Measurements from ENCODE around the gene INCA1.

INCA1 gene

GRCh38 chr17:4998027-4998731 lies 857 bp upstream of the INCA1 start:
- H3K4me3 ChIP-seq (ENCODE audit: low read length), result peak overlapping the region; percentile 95
- no peak for DNase-seq (ENCODE audit: low read depth)
- no peak for TF ChIP-seq CTCF (IDR thresholded peaks at IDR 0.05; ENCODE audit: insufficient read depth, low read depth, low read length, missing control alignments)

DNA sequence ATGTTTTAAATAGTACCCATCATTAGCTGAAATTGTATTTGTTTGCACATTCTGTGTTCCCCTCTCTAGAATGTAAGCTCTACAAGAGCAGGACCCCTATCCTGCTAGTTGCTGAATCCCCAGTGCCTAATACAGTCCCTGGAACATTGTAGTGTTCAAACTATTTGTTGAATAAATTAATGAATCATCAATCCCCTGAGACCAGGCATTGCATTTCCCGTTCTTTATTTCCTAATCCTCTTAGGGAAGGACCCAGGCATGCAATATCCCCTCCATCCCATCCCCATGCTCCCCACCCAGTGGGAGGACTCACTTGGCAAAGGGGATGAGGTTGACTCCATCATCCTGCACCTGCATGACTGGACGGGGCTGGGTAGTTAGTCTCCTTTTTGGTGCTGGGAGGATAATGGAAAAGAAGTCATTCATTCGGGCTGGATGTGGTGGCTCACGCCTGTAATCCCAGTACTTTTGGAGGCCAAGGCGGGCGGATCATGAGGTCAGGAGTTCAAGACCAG lies 3.2 kb downstream of the INCA1 start:
- no peak for DNase-seq (ENCODE audit: low read depth)
- H3K4me3 ChIP-seq (ENCODE audit: low read length), result no peak overlapping the region
- TF ChIP-seq CTCF (IDR thresholded peaks at IDR 0.05; ENCODE audit: insufficient read depth, low read depth, low read length, missing control alignments), result no peak

DNA sequence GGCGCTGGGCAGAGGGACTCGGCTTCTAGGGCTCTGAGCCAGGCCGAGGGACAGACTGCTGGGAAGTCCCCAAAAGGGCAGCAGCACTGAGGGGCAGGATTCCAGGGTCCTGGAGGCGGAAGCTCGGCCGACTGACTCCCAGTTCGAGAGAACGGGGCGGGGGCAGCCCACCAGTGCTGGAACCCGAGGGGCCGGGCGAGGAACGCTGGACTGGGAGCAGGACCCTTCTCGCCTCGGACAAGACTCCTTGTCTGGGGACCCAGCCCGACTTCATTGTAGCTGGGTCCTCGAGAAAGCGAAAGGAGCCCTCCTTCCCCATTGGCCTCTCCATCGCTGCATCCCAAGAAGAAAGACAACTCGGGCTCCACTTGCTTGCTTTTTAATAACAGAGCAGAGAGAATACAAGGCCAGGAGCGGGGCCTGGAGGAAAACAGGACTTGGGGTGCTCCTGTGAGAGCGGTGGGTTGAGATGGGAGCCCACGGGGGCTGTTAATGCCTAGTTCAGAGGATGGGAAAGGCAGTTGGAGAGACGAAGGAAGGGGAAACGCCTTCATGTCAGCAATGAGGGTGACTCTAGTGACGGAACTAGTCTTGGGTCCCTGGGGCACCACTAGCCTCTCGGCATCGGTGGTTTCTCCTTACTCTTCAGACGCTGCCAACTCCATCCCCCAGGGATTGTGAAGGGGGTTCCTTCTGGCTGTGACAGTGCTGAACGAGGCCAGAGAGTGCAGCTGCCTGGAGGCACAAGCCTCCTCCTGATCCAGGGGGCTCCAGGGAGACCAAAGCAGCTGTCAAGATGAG lies 9.4 kb downstream of the INCA1 start:
- H3K4me3 ChIP-seq (ENCODE audit: low read length), result peak overlapping the region; percentile 73
- DNase-seq (ENCODE audit: low read depth), result no peak
- no peak for TF ChIP-seq CTCF (IDR thresholded peaks at IDR 0.05; ENCODE audit: insufficient read depth, low read depth, low read length, missing control alignments)

DNA sequence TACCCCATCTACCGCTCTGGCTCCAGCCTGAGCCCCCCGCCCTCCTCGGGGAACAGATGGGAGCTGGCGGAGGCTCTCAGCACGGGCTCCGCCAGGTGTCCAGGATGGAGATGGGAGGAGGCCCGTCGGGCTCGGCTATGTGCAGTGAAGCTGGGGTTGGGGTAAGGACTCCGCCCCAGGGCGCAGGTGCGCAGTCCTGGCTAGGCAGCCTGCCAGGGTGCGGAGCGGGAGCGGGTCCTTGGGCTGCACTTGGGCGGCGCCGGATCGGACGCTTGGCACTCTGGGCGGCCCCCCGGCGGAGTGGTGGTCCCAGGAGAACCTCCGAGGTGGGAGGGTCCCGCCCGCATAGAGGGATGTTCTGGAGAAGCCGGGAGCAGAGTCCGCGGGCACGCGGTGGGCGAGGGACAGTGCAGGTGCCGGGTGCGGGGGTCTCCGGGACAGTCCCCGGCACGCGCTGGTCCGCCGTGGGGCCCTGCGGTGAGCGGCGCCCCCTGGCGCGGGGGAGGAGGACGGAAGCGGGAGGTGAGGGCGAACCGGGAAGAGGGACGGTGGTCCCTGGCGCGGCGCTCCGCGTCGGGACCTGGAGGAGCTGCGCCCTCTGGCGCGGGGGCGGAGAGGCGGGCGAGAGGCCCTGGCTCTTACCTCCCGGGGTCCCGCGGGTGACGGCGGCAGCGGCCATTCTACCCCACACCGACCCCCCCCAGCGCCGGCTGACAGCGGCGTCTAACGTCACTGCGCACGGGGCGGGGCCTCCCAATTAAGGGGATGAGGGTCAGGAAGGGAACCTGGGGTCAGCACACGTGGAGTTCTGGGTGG lies 10.2 kb downstream of the INCA1 start, which contains the start of gene CAMTA2:
CAMTA2 (minus strand) TSS at position 725 of the 816 bp plus-strand sequence. CDS start 1,453 bp downstream, outside the sequence.
- peak; percentile 64 for DNase-seq (ENCODE audit: low read depth)
- H3K4me3 ChIP-seq (ENCODE audit: low read length), result peak within 1 kb of the TSS; percentile 73
- peak; percentile 28 for TF ChIP-seq CTCF (IDR thresholded peaks at IDR 0.05; ENCODE audit: insufficient read depth, low read depth, low read length, missing control alignments)

DNA sequence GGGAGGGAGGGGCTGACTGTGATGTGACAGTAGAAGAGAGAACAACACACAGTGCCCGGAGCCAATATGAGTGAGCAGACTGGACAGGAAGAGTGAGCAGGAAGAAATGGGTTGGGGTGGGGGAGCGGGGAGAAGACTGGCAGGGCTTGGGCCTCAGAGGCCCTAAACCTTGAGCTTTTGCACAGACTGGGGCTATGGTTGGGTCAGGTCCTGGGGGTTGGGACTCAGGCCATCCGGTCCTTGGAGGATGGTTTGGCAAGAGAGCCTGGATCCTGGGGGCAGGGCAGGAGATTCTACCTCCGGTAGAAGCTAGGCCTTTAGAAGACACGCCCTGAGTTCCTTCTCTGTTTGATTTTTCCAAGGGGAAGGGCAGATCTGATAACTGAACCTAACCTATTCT lies 10.9 kb downstream of the INCA1 start:
- DNase-seq (ENCODE audit: low read depth), result peak; percentile 67
- H3K4me3 ChIP-seq (ENCODE audit: low read length), result peak overlapping the region; percentile 73
- TF ChIP-seq CTCF (IDR thresholded peaks at IDR 0.05; ENCODE audit: insufficient read depth, low read depth, low read length, missing control alignments), result no peak

DNA sequence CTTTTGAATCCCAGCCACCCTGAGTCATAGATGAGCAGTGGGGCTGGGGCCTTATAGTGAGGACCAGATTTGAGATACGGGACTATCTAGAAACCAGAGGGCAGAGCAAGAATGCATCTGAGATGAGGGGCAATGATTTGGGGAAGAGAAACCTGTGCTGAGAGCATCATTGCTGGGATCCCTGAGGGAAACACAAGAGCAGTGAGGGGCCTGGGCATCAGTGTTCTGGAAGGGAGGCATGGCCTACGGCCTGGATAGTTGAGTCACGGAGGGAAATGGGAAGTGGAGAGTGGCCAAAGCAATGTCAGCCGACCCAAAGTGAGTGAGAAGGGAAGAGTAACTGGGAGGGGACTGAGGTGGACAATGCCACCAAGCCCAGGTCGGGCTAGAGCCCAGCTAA lies 15.0 kb downstream of the INCA1 start:
- no peak for TF ChIP-seq CTCF (IDR thresholded peaks at IDR 0.05; ENCODE audit: insufficient read depth, low read depth, low read length, missing control alignments)

More for the DNA sequence above, 15.0 kb downstream of the INCA1 start:
- DNase-seq (ENCODE audit: low read depth), result no peak
- no peak overlapping the region for H3K4me3 ChIP-seq (ENCODE audit: low read length)
